K562 (cell line): Measurements from ENCODE around the gene ALKBH3. TPM values are rescaled to one million over a fixed set of nuclear protein-coding genes. Genes with fewer than 3 reads are reported as not detected.

Source experiments
- ATAC-seq: fragments of 200-7000 bp; cut with Tn5 transposase; 3 replicates; pipeline ENCODE4 v1.9.1; 2020; ENCODE audit warnings: moderate library complexity
- BruUV-seq: library from RNA; stranded (reverse); fragments of 400-500 nt; replicated peaks from 2 replicates; lab custom pipeline; 2021; lab: Mats Ljungman, UMichigan
- CTCF ChIA-PET: fragments of 300-600 bp; formaldehyde crosslinking; extraction: SDS; loops from one replicate; lab custom pipeline; 2021; ENCODE audit warnings: low intra/inter-chr PET ratio; lab: Yijun Ruan, JAX
- POLR2A ChIA-PET: fragments of 300-600, 350-650 bp; sonication (Branson Sonifier 250); formaldehyde crosslinking; extraction: SDS; loops from one replicate; lab custom pipeline; 2021; ENCODE audit warnings: antibody characterized with exemption, inconsistent platforms; lab: Yijun Ruan, JAX
- DNase-seq, 4 experiments: peaks; one replicate each; pipeline versions ENCODE4 v3.0.0 to v3.0.0-alpha.2; 2011 to 2018; ENCODE audit warnings: low spot score in 3 of 4, mixed read lengths in 3 of 4; ENCODE audit errors: extremely low read depth in 1 of 4
- FAIRE-seq: peaks from 2 replicates; lab custom pipeline; 2011; peaks lifted over from hg19 to GRCh38; lab: Jason Lieb, UNC
- H2AFZ ChIP-seq: 2 replicates; pipeline ENCODE4 v1.6.0; 2011; ENCODE audit warnings: low read depth, low read length, control low read depth, inconsistent platforms
- H3K27ac ChIP-seq: fragments of 200-600 bp; 3 replicates; pipeline ENCODE4 v1.8.0; 2011; ENCODE audit warnings: low read depth, mild to moderate bottlenecking, control low read depth, inconsistent platforms, low read length, moderate library complexity, mixed read lengths; ENCODE audit errors: extremely low read depth
- H3K27me3 ChIP-seq, 2 experiments: fragments of 300-600 bp in 1 of 2; 2 replicates in 1 of 2; 3 replicates in 1 of 2; pipeline versions ENCODE4 v1.6.0 to v1.8.0; 2011; ENCODE audit warnings: inconsistent platforms in 2 of 2, low read length in 2 of 2, mild to moderate bottlenecking in 1 of 2, mixed read lengths in 1 of 2, moderate library complexity in 1 of 2; ENCODE audit not compliant: control insufficient read depth in 2 of 2, insufficient read depth in 2 of 2
- H3K36me3 ChIP-seq: fragments of 300-600 bp; 3 replicates; pipeline ENCODE4 v1.8.0; 2011; ENCODE audit warnings: mild to moderate bottlenecking, low read length, inconsistent platforms; ENCODE audit not compliant: control insufficient read depth, insufficient read depth
- H3K4me1 ChIP-seq, 2 experiments: fragments of 200-600 bp in 1 of 2; replicated peaks in 1 of 2; 2 replicates in 1 of 2; 3 replicates in 1 of 2; pipeline versions ENCODE4 v1.5.1 to v1.8.0; 2011; ENCODE audit warnings: inconsistent platforms in 2 of 2, low read length in 2 of 2, mild to moderate bottlenecking in 1 of 2, mixed read lengths in 1 of 2, moderate library complexity in 1 of 2; ENCODE audit not compliant: control insufficient read depth in 2 of 2, insufficient read depth in 2 of 2
- H3K4me2 ChIP-seq: 2 replicates; pipeline ENCODE4 v1.6.1; 2011; ENCODE audit warnings: low read length, control low read depth, inconsistent platforms, mixed read lengths; ENCODE audit not compliant: insufficient read depth
- H3K4me3 ChIP-seq: fragments of 200-600 bp; sonication (generic), shearing (Covaris generic); 2 replicates; pipeline ENCODE4 v1.5.1; 2016; ENCODE audit warnings: control low read depth, inconsistent platforms
- H3K79me2 ChIP-seq: fragments of 200-600 bp; 3 replicates; pipeline ENCODE4 v1.8.0; 2011; ENCODE audit warnings: low read length, inconsistent platforms; ENCODE audit not compliant: control insufficient read depth, insufficient read depth
- H3K9ac ChIP-seq, 2 experiments: 2 replicates each; pipeline versions ENCODE4 v1.6.0 to v1.6.1; 2011; ENCODE audit warnings: low read depth in 2 of 2, low read length in 2 of 2, control low read depth in 1 of 2, inconsistent platforms in 1 of 2, mild to moderate bottlenecking in 1 of 2, mixed read lengths in 1 of 2; ENCODE audit not compliant: insufficient read depth in 1 of 2
- H3K9me1 ChIP-seq: one replicate; pipeline ENCODE4 v1.6.0; 2011; ENCODE audit warnings: inconsistent platforms, mild to moderate bottlenecking, low read length, moderate library complexity; ENCODE audit not compliant: control insufficient read depth, insufficient read depth
- H3K9me3 ChIP-seq: replicated peaks from 2 replicates; pipeline ENCODE4 v1.5.1; 2011; ENCODE audit warnings: low read depth, low read length, inconsistent platforms; ENCODE audit not compliant: control insufficient read depth, insufficient read depth
- H4K20me1 ChIP-seq: replicated peaks from 2 replicates; pipeline ENCODE4 v1.6.1; 2011; ENCODE audit warnings: low read length, inconsistent platforms, mixed read lengths; ENCODE audit not compliant: control insufficient read depth, insufficient read depth
- BHLHE40 ChIP-seq: IDR thresholded peaks from 2 replicates; pipeline ENCODE4 v1.6.1; 2011; ENCODE audit warnings: low read length, improper control_type of control experiment
- CBX1 ChIP-seq: sonication (generic); IDR thresholded peaks from 2 replicates; pipeline ENCODE4 v1.6.1; 2016; ENCODE audit warnings: antibody characterized with exemption, low read depth, mild to moderate bottlenecking
- CEBPB ChIP-seq: fragments of 450-650 bp; IDR thresholded peaks from 2 replicates; pipeline ENCODE4 v1.6.1; 2016; ENCODE audit warnings: missing genetic modification characterization, missing compliant biosample characterization
- EWSR1 ChIP-seq: fragments of 450-650 bp; IDR thresholded peaks from 2 replicates; pipeline ENCODE4 v1.6.1; 2018; ENCODE audit warnings: borderline replicate concordance, mild to moderate bottlenecking, low read depth, moderate library complexity; ENCODE audit not compliant: partially characterized antibody
- ILK ChIP-seq: fragments of 450-650 bp; IDR thresholded peaks from 2 replicates; pipeline ENCODE4 v1.6.1; 2016; ENCODE audit warnings: missing genetic modification characterization, low read depth, mild to moderate bottlenecking, missing compliant biosample characterization, moderate library complexity, borderline replicate concordance
- MYC ChIP-seq, 2 experiments: fragments of 250-450 bp in 1 of 2; sonication (Bioruptor Pico) in 1 of 2; IDR thresholded peaks; 2 replicates each; pipeline versions ENCODE4 v1.5.1 to v1.6.1; 2012 to 2021; ENCODE audit warnings: low read depth in 2 of 2, borderline replicate concordance in 1 of 2, improper control_type of control experiment in 1 of 2, low read length in 1 of 2, mild to moderate bottlenecking in 1 of 2, moderate library complexity in 1 of 2
- NCOA2 ChIP-seq, 2 experiments: fragments of 450-650 bp; IDR thresholded peaks; 2 replicates each; pipeline ENCODE4 v1.6.1; 2018; ENCODE audit warnings: mild to moderate bottlenecking in 2 of 2, moderate library complexity in 1 of 2; ENCODE audit not compliant: partially characterized antibody in 2 of 2
- PURB ChIP-seq: sonication (generic); formaldehyde crosslinking; IDR thresholded peaks from 2 replicates; pipeline ENCODE4 v1.9.0; 2021; ENCODE audit warnings: low read depth, mild to moderate bottlenecking, missing genetic modification reagents
- RBM14 ChIP-seq: fragments of 200-400 bp; formaldehyde crosslinking; IDR thresholded peaks from 2 replicates; pipeline ENCODE4 v1.6.1; 2018; ENCODE audit warnings: low read depth, mild to moderate bottlenecking, low read length, moderate library complexity, borderline replicate concordance; ENCODE audit not compliant: insufficient read depth
- SNIP1 ChIP-seq: fragments of 450-650 bp; IDR thresholded peaks from 2 replicates; pipeline ENCODE4 v1.7.1; 2017; ENCODE audit warnings: low read depth, mild to moderate bottlenecking
- SOX6 ChIP-seq: fragments of 450-650 bp; IDR thresholded peaks from 2 replicates; pipeline ENCODE4 v1.6.1; 2014; ENCODE audit warnings: mild to moderate bottlenecking
- TCFL5 ChIP-seq: fragments of 250-450 bp; sonication (Bioruptor Pico); conservative IDR thresholded peaks from 2 replicates; pipeline ENCODE4 v1.6.1; 2021; ENCODE audit warnings: mild to moderate bottlenecking, moderate library complexity, matching md5 sums
- ZNF384 ChIP-seq: IDR thresholded peaks from 2 replicates; pipeline ENCODE4 v1.6.1; 2012; ENCODE audit warnings: low read depth, low read length, improper control_type of control experiment
- ZNF41 ChIP-seq: fragments of 250-450 bp; sonication (Bioruptor Pico); conservative IDR thresholded peaks from 2 replicates; pipeline ENCODE4 v1.4.0; 2020; ENCODE audit warnings: mild to moderate bottlenecking
- WGBS: fragments of 100-300 bp; shearing (Covaris generic); methylation state at CpG from one replicate; pipeline ENCODE4 v1.1.6; 2016; ENCODE audit warnings: low coverage, mixed read lengths; ENCODE audit not compliant: insufficient coverage; ENCODE audit errors: missing lambda C conversion rate; 5-methylcytosine and 5-hydroxymethylcytosine counted together
- in situ Hi-C: fragments of 300-500 bp; cut with MboI; formaldehyde crosslinking; loops from 4 replicates; pipeline ENCODE4 v1.15.0; 2018; ENCODE audit warnings: inconsistent platforms, mixed read lengths
- intact Hi-C: fragments of 100-400 bp; cut with micrococcal nuclease; formaldehyde crosslinking; loops from 2 replicates; pipeline ENCODE4 v1.14.2; 2022
- polyA plus RNA-seq, 8 experiments: library from polyadenylated mRNA; depleted of rRNA in 4 of 8; stranded (reverse) in 5 of 8; unstranded in 3 of 8; fragments of >200 nt; fragmentation: Nextera tagmentation in 2 of 8; fragmentation: Illumina TruSeq in 1 of 8; extraction: Ambion mirVana in 2 of 8; extraction: Trizol in 1 of 8; gene quantifications; 2 replicates each; pipeline versions ENCODE4 v1.2.1 to v1.2.3, GENCODE V29; 2011 to 2014; ENCODE audit warnings: inconsistent platforms in 1 of 8, missing spikeins in 1 of 8
- total RNA-seq, 7 experiments: library from RNA; depleted of rRNA in 6 of 7; stranded (reverse); fragments of >200 nt in 6 of 7; fragmentation: Illumina TruSeq in 2 of 7; extraction: Trizol in 2 of 7; gene quantifications; 2 replicates each; pipeline versions ENCODE4 v1.2.1 to v1.2.3, GENCODE V29; 2011 to 2021; ENCODE audit warnings: low replicate concordance in 1 of 7
- TF ChIP-seq, protein P1 (sequence below): sonication (generic); formaldehyde crosslinking; IDR thresholded peaks from 2 replicates; pipeline ENCODE4 v1.5.0; 2020; ENCODE audit warnings: missing genetic modification reagents
- TF ChIP-seq, protein P2 (sequence below), 2 experiments: IDR thresholded peaks; 2 replicates each; pipeline ENCODE4 v1.6.1; 2012; ENCODE audit warnings: improper control_type of control experiment in 2 of 2, low read depth in 2 of 2, low read length in 2 of 2, borderline replicate concordance in 1 of 2
- TF ChIP-seq, protein P3 (sequence below): fragments of 450-650 bp; IDR thresholded peaks from 2 replicates; pipeline ENCODE4 v1.6.1; 2014; ENCODE audit warnings: low read depth, mild to moderate bottlenecking, moderate library complexity, borderline replicate concordance

ALKBH3 gene
- total and polyA plus RNA-seq, 9 of the 15 experiments (the other 6 are each of a cell fraction or from before 2014, with no cell fraction given): 16.0 to 49.9 (median 36.5) TPM

DNA sequence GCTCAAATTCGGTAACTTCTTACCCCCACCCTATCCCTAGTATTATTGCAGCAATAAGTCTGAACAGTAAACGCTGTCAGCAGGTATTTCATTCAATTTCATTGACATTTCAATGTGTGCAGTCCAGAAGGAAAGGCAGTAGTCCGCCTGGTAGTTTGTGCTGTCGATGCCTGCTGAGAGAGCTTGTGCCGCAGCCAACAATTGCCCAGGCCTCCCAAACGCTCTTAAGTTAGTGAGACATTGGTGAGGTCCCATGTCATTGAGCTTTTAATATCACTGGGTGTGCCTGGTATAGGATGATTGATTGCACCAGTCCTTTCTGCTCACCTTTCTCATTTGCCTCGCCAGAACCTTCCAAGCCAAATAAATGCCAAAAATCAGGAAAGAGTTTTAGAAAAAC is 28.1 kb downstream of the ALKBH3 start (continued):
- TF ChIP-seq MYC (IDR thresholded peaks at IDR 0.05; ENCODE audit: low read depth, low read length): no peak
- TF ChIP-seq MYC (CRISPR knock-in tag; IDR thresholded peaks at IDR 0.05; ENCODE audit: borderline replicate concordance, low read depth): no peak
- no peak for TF ChIP-seq CBX1
- no peak for TF ChIP-seq EWSR1
- no peak for TF ChIP-seq BHLHE40
- TF ChIP-seq ZNF41 (CRISPR knock-in tag): no peak
- TF ChIP-seq, protein P1, sequence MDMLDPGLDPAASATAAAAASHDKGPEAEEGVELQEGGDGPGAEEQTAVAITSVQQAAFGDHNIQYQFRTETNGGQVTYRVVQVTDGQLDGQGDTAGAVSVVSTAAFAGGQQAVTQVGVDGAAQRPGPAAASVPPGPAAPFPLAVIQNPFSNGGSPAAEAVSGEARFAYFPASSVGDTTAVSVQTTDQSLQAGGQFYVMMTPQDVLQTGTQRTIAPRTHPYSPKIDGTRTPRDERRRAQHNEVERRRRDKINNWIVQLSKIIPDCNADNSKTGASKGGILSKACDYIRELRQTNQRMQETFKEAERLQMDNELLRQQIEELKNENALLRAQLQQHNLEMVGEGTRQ (CRISPR knock-in tag): no peak
- no peak for TF ChIP-seq TCFL5
- TF ChIP-seq ILK (tag): no peak
- TF ChIP-seq ZNF384: no peak
- TF ChIP-seq SOX6: no peak

GRCh38 chr11:43913829-43914380 is 33.3 kb downstream of the ALKBH3 start:
- Histone ChIP-seq H3K9me1 (no peaks in the 10 kb centered on the region), H3K4me1 (peaks cover 0 to 5% of the 10 kb centered on the region in 2 experiments; a peak in 1 of 5 replicates), H3K79me2 (no peaks in the 10 kb centered on the region), H3K4me2 (no peak overlapping the region), H3K27me3 (no peaks in the 10 kb centered on the region), H3K27ac (no peak overlapping the region), H2AFZ (no peak overlapping the region), H4K20me1 (no peaks in the 10 kb centered on the region), H3K4me3 (no peak overlapping the region), H3K36me3 (peaks cover 12% of the 10 kb centered on the region; the same call in 2 of the 3 replicates), H3K9ac (no peak overlapping the region), H3K9me3 (no peaks in the 10 kb centered on the region)
- ATAC-seq: no peak
- no TSS peak for BruUV-seq
- ChIA-PET POLR2A (interaction anchor here (0.6 kb wide), 1 partner anchor 77 kb away, joined by 4 read pairs; no protein-coding TSS in a partner anchor), CTCF (no interaction called here)
- 58% methylated on average over 3 of the region's 3 CpGs for WGBS
- DNase-seq: no peak
- intact Hi-C loops (no loop called here), in situ Hi-C loops (no loop called here)
- FAIRE-seq: no peak
- TF ChIP-seq, protein P2, sequence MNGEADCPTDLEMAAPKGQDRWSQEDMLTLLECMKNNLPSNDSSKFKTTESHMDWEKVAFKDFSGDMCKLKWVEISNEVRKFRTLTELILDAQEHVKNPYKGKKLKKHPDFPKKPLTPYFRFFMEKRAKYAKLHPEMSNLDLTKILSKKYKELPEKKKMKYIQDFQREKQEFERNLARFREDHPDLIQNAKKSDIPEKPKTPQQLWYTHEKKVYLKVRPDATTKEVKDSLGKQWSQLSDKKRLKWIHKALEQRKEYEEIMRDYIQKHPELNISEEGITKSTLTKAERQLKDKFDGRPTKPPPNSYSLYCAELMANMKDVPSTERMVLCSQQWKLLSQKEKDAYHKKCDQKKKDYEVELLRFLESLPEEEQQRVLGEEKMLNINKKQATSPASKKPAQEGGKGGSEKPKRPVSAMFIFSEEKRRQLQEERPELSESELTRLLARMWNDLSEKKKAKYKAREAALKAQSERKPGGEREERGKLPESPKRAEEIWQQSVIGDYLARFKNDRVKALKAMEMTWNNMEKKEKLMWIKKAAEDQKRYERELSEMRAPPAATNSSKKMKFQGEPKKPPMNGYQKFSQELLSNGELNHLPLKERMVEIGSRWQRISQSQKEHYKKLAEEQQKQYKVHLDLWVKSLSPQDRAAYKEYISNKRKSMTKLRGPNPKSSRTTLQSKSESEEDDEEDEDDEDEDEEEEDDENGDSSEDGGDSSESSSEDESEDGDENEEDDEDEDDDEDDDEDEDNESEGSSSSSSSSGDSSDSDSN (IDR thresholded peaks at IDR 0.05; ENCODE audit: borderline replicate concordance in 1 of 2, low read depth in 2 of 2, low read length in 2 of 2): no peak
- TF ChIP-seq CEBPB (tag) (no peak), NCOA2 (IDR thresholded peaks at IDR 0.05; ENCODE audit: partially characterized antibody in 2 of 2) (no peak), SNIP1 (no peak), RBM14 (no peak), PURB (CRISPR knock-in tag) (no peak)
- TF ChIP-seq, protein P3, sequence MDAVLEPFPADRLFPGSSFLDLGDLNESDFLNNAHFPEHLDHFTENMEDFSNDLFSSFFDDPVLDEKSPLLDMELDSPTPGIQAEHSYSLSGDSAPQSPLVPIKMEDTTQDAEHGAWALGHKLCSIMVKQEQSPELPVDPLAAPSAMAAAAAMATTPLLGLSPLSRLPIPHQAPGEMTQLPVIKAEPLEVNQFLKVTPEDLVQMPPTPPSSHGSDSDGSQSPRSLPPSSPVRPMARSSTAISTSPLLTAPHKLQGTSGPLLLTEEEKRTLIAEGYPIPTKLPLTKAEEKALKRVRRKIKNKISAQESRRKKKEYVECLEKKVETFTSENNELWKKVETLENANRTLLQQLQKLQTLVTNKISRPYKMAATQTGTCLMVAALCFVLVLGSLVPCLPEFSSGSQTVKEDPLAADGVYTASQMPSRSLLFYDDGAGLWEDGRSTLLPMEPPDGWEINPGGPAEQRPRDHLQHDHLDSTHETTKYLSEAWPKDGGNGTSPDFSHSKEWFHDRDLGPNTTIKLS: no peak
